ENCODE data around the gene DOK4. TPM values are rescaled to one million over a fixed set of nuclear protein-coding genes. Genes with fewer than 3 reads are reported as not detected.

Gene DOK4
- total RNA-seq, 1 experiment from 2014 or later, result 13.1 TPM

DNA sequence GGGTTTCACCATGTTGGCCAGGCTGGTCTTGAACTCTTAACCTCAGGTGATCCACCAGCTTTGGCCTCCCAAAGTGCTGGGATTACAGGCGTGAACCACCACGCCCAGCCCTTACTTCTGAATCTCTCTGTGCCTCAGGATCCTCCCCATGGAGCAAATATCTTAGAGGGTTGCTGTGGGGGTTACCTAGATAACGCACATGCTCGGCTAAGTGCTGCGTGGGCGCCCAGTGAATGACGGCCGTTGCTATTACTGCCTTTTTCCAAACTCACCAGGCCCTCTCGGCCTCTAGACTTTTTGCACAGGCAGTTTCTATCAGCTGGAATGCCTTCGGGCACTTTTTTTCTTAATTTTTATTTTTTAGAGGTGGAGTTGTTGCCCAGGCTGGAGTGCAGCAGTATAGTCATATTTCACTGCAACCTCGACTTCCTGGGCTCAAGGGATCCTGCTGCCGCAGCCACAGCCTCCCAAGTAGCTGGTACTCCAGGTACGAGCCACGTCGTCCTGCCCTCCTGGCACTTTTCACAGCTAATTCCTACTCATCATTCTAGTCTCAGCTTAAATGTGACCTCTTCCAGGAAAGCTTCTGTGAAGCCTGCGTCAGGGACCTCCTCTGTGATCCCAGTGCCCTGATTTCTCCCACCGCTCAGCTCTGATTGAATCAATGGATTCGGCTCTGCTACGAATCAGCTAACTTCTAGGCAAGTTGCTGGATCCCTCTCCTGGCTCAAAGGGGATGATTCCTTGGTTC is 41.5 kb upstream of the DOK4 start:
- no peaks in the 10 kb centered on the region for H3K9me3 Mint-ChIP-seq
- Histone ChIP-seq H3K23me2 (ENCODE audit: insufficient read length, low read depth, low read length, poor library complexity, severe bottlenecking) (peaks cover 9% of the 10 kb centered on the region), H2BK15ac (ENCODE audit: low read depth, low read length) (no peak overlapping the region), H2BK120ac (ENCODE audit: low read depth, low read length, poor library complexity, severe bottlenecking) (no peak overlapping the region), H3K23ac (ENCODE audit: insufficient read length, low read depth, low read length) (no peak overlapping the region), H2AK5ac (ENCODE audit: insufficient read length, low read length) (no peak overlapping the region), H3K14ac (ENCODE audit: insufficient read depth, low read length) (0 out of 2 replicates have a peak overlapping the region, but pooled peaks have one; percentile 10), H3K56ac (ENCODE audit: insufficient read length, low read depth, low read length) (no peak overlapping the region), H3K9me3 (ENCODE audit: control insufficient read depth, low read depth, low read length) (no peaks in the 10 kb centered on the region), H3T11ph (ENCODE audit: low read length) (no peak overlapping the region), H4K5ac (ENCODE audit: insufficient read length, low read depth, low read length) (no peak overlapping the region), H3K9ac (ENCODE audit: extremely low read depth, insufficient read length, low read length) (no peak overlapping the region), H3K27me3 (ENCODE audit: insufficient read depth, low read length) (no peaks in the 10 kb centered on the region; the same call in 1 of the 2 replicates), H4K8ac (replicated peaks; ENCODE audit: insufficient read length, low read depth, low read length) (no peak overlapping the region), H3K4me1 (ENCODE audit: insufficient read depth, low read length) (peaks cover 5% of the 10 kb centered on the region; the same call in 1 of the 2 replicates), H2BK20ac (ENCODE audit: low read depth, low read length, poor library complexity, severe bottlenecking) (no peak overlapping the region), H4K20me1 (ENCODE audit: control insufficient read depth, insufficient read depth, insufficient read length) (peaks cover 3% of the 10 kb centered on the region), H3K4ac (ENCODE audit: low read depth, low read length) (no peak overlapping the region), H3K27ac (ENCODE audit: insufficient read length, low read depth, low read length) (no peak overlapping the region), H3K18ac (ENCODE audit: insufficient read length, low read depth, low read length) (peak overlapping the region; percentile 14), H2BK12ac (ENCODE audit: insufficient read length, low read depth, low read length) (no peak overlapping the region), H2BK5ac (ENCODE audit: insufficient read length, low read length) (no peak overlapping the region), H3K4me2 (ENCODE audit: insufficient read depth, insufficient read length, low read length) (peak overlapping the region; percentile 63), H3K79me2 (ENCODE audit: insufficient read depth, low read length) (no peaks in the 10 kb centered on the region), H3K79me1 (ENCODE audit: insufficient read depth, low read depth, low read length, poor library complexity, severe bottlenecking) (no peaks in the 10 kb centered on the region), H2AFZ (ENCODE audit: low read length) (no peak overlapping the region), H4K91ac (ENCODE audit: insufficient read length, low read depth, low read length) (no peak overlapping the region)
- TF ChIP-seq, protein P1, sequence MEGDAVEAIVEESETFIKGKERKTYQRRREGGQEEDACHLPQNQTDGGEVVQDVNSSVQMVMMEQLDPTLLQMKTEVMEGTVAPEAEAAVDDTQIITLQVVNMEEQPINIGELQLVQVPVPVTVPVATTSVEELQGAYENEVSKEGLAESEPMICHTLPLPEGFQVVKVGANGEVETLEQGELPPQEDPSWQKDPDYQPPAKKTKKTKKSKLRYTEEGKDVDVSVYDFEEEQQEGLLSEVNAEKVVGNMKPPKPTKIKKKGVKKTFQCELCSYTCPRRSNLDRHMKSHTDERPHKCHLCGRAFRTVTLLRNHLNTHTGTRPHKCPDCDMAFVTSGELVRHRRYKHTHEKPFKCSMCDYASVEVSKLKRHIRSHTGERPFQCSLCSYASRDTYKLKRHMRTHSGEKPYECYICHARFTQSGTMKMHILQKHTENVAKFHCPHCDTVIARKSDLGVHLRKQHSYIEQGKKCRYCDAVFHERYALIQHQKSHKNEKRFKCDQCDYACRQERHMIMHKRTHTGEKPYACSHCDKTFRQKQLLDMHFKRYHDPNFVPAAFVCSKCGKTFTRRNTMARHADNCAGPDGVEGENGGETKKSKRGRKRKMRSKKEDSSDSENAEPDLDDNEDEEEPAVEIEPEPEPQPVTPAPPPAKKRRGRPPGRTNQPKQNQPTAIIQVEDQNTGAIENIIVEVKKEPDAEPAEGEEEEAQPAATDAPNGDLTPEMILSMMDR (conservative IDR thresholded peaks at IDR 0.05), result no peak
- peaks cover 28% of the 10 kb centered on the region for H3K27me3 Mint-ChIP-seq (ENCODE audit: low read depth)
- H3K4me3 Mint-ChIP-seq, result peak overlapping the region; percentile 55 to 81
- peak overlapping the region; percentile 51 to 77 (median 53); a peak in 4 of 7 replicates for H3K27ac Mint-ChIP-seq
- no peak for DNase-seq
- H3K36me3 Mint-ChIP-seq (ENCODE audit: insufficient read depth in 1 of 3, low read depth in 3 of 3), result peaks cover 15 to 26% (median 21%) of the 10 kb centered on the region in 3 experiments; a peak in 6 of 7 replicates
- H3K4me1 Mint-ChIP-seq, result peaks cover 39 to 47% of the 10 kb centered on the region in 2 experiments
- no CpG with 5 or more reads among the region's 19 CpGs for WGBS (ENCODE audit: extremely low coverage, insufficient read length, low lambda C conversion rate)

Data from H9 (cell line).